HG03097 (cell line): ENCODE data around the gene KDSR.

ENCODE experiments used
- ATAC-seq: cut with Tn5 transposase; IDR thresholded peaks from one replicate; pipeline ENCODE4 v1.9.1; 2021; ENCODE audit not compliant: unreplicated experiment, low FRiP score

KDSR gene

GRCh38 chr18:63288311-63288710, 78.7 kb downstream of the KDSR start:
- ATAC-seq = no peak

DNA sequence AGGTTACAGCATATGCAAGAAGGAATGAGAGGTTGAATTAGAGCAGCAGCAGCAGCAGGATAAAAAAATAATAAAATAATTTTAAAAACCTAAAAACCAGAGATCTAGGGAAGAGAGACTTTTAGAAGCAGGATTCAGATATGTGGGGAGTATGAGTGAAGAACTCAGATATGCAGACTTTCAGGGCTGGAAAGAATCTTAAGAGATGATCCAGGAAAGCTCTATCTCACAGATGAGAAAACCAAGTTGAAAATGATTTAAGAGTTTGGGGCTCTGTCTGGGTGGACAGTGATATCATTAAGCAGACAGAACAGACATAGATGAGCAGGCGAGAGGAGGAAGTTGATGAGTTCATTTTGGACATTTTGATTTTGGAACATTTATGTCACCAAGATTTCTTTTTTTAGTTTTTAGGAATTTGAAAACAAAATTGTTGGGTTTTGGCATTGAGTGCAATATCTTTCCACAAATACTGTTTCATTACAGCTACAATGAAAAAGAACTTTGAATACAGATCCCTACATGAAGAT, 79.2 kb downstream of the KDSR start:
- ATAC-seq = no peak

DNA sequence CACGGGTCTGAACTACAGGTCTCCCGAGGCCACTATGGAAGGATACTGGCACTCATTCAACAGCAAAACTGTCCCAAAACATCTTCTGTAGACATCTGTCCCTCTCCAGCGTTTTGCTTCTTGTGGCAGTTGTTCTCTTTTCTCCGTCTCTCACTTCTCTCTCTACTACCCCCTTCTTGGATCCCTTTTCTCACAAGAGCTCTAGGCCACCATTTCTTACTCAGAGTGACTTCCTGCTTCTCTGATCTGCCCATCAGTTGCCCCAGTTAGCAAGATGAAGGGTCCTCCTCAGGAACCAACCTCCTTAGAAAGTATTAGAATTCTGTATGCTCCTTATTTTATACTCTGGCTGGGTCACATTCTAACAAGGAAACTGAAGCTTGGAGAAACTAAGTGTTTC, 80.1 kb downstream of the KDSR start:
- no peak for ATAC-seq

DNA sequence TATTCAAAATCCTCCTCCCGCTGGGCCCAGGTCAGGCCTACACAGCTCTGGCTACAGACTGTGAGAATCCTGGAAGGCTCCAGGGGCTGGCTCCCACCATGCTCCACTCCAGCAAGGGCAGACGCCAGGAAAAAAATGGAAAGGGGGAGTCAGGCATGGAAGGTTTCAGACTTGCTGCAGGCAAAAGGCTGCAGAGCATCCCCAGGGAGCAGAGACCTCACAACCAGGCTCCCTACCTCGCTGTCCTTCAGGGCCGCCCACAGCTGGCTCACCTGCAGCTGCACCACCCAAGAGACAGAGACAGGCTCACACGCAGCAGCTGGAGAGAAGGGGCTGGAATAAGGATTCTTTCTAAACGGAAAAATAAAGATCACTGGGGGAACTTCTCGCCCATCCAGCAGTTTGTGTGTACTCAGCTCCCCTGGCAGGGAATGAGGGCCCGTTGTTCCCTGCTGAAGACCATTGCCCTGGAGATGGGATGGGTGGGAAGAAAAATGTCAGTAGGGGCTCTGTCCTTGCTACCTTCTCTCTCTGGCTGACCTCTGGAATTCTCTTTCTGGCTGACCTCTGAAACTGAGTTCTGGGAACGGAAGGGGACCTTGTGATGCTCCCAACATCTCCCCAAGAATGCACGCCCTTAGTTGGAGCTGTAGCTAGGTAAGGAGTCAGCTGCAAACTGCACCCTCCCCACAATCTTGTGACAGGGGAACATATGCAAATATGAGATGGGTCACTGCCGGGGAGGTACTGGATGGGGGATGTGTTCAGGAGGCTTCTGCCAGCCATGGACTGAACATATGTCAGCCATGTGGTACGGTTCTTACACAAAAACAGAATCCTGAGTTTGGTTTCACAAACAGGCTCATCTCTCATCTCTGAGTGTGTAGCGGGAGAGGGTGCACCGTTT, 81.9 kb downstream of the KDSR start:
- peak; percentile 86 for ATAC-seq

- ATAC-seq = no peak
Observed at GRCh38 chr18:63284173-63284799, 82.7 kb downstream of the KDSR start.

DNA sequence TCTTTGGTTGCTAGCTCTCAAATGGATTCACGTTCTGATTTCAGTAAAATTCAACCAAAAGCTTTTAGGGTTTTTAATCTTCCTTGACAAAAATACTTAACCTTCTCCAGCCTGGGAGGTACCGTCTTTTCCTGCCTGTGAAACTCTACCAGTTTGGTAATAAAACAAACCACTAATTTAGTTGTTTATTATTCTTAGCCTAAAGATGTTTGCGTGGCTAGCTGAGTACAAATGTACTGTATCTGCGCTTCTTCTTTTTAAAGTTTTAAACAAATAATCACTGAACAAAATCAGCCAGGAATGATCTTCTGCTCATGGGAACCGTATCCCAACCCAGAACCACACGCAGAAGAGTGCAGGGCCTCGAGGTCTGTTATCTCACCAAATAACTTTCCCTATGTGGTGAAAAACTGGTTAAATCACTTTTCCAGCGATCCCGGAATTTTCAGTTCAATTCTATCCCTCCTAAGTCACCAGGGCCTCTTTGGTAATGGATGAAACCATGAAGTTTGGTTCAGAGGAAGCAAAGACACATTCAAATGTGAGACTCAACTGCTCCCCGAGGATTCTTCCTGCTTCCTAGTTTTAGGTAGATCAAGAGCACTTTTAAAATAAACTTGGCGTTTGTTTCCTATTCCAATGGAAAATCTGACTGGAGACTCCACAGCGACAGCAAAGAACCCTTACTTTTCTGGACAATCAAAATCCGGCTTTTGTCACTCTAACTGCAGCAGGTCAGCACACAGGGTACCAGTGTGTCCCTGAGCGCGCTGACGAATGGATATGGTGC, 83.5 kb downstream of the KDSR start:
- ATAC-seq = no peak

DNA sequence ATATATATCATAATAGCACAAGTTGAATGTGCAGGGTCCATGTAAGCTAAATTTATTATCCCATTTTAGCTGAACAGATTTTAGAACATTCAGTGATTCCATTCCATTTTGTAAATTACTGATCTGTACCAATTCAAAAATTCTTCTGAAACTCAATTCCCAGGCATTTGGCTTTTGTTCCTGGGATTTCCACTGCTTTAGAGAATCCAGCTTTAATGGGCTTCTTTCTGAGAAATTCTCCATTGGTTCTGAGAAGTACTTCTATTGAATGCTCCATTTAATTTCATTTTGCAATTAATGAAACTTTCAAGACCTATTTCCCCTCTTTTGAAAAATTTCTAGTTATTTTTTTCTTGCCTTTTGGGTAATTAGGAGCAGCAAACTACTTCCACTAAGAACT, 84.2 kb downstream of the KDSR start:
- ATAC-seq = no peak
